Epithelial cell of proximal tubule (primary cell): Measurements from ENCODE around the gene CHST3. TPM values are rescaled to one million over a fixed set of nuclear protein-coding genes. Genes with fewer than 3 reads are reported as not detected.

Experiments
- DNase-seq: peaks from one replicate; pipeline ENCODE4 v3.0.0-alpha.2; 2011; ENCODE audit warnings: low read depth
- H3K4me3 ChIP-seq: 2 replicates; pipeline ENCODE4 v1.5.1; 2011; ENCODE audit warnings: low read depth, mild to moderate bottlenecking, low read length
- CTCF ChIP-seq: conservative IDR thresholded peaks from 2 replicates; pipeline ENCODE4 v1.5.1; 2012; ENCODE audit warnings: low read depth, mild to moderate bottlenecking, low read length
- total RNA-seq: library from RNA; depleted of rRNA; stranded (reverse); fragments of >200 nt; gene quantifications from 2 replicates; pipeline ENCODE4 v1.2.3, GENCODE V29; 2015

Gene CHST3
- total RNA-seq, 1 donor from 2014 or later, result 20.5 TPM

- TF ChIP-seq CTCF, result no peak
- no peak for DNase-seq
- H3K4me3 ChIP-seq, result no peak overlapping the region
Observed at GRCh38 chr10:71996592-71997371, 32.6 kb downstream of the CHST3 start.

DNA sequence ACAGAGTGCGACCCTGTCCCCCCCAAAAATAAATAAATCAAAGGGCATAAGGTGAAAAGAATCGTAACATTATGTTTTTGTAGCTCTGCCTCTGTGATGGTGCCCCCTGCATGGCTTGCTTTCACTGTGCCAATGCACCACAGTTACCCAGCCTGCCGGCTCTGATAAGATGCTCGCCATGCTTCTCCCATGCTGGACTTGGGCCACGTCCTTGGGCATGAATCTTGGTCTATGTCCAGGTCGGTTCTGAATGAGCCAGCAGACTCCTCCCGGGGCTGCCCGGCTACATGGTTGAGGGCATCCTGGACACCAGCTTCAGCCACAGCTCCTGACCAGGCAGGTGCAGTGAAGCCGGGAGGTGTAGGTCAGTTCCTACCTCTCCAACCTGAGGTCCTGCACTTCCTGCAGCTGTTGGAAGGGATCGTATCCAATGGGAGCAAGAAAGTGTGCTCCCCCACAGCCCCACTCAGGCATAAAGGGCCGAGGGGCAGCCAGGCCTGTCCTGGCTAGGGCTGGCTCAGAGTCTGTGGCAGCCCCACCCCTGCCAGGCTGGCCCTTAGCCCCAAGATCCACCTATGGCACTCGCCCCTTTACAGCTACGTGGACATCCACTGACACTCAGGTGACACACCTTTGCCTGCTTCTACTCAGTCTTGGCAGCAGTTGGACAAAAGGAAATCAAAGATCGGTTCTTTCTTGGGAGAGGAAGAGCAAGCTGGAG lies 34.1 kb downstream of the CHST3 start:
- H3K4me3 ChIP-seq, result peak overlapping the region; percentile 7
- TF ChIP-seq CTCF, result no peak
- DNase-seq, result no peak

DNA sequence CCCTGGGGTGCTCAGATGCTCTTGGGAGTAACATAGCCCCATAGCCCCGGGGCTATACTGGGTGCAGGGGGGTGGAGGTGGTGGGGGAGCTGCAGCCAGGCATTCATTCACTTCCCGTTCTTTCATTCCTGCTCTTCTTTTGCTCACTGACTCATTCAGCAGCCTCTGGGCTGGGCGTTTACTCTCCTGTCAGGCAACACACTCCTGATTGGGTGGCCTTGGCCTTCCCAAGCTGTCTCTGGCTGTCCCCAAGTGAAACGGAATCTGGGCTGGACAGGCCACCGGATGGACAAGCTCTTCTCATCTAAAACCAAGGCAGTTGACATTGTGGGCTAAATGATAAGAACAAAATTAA lies 34.6 kb downstream of the CHST3 start:
- no peak for TF ChIP-seq CTCF
- no peak for DNase-seq
- H3K4me3 ChIP-seq, result peak overlapping the region; percentile 7

DNA sequence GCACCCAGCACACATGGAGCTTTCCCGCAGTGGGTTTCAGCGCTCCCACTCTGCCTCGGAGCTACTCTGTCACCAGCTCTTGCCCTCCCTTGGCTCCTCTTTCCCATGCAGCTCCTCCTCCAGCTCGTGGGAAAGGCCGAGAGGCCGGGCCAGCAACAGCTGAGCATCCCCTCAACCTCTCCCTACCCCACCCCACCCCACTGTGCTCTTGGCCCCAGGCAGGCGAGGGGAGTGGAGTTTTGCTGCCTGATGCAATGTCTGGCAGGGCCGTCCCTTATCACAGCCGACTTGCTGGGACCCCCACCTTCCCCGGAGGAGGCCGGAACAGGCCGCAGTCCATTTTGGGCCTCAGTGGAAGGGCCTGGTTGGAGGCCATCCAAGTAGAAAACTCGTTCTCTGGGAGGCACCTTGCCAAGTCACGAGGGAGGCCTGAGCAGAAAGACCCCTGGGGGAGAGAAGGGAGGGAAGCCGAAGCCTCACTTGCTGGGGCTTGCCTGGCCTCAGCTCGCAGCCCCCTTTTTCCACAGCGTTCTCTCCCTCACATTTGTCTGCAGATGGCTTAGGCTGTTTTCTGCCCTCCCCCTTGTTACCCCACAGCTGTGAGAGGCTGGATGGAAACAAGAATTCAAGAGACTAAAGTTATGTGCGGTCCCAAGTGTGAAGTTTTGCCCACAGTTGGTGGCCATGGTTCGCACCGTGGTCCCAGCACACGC lies 35.3 kb downstream of the CHST3 start:
- no peak for DNase-seq
- H3K4me3 ChIP-seq, result no peak overlapping the region
- TF ChIP-seq CTCF, result no peak

- no peak for DNase-seq
- no peak for TF ChIP-seq CTCF
- H3K4me3 ChIP-seq, result no peak overlapping the region
Observed at GRCh38 chr10:72000073-72001032, 36.2 kb downstream of the CHST3 start.

DNA sequence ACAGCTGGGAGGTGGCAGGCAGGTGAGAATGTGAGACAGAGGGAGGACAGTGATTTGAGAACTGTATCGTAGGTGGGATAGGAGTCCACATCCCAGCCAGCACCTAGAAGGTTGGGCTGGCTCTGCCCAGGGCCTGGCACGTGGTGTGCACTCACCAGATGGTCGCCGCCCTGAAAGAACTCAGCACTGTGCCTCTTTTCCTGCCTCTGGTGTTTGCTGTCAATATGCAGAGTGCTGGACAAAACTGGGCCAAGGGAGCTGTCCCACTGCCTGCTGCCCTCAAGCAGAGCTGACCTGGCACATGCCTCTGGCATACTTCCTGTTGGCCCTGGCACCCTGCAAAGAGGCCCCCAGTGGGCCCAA lies 36.8 kb downstream of the CHST3 start:
- no peak for TF ChIP-seq CTCF
- H3K4me3 ChIP-seq, result no peak overlapping the region
- no peak for DNase-seq
